CMK (cell line): ENCODE measurements around the gene HSPB6.
"Not testable (repeated sequence)": the region's sequence is repeated elsewhere in the genome, so short reads cannot be mapped to it uniquely, and the experiment has no call there.

ENCODE experiments used
- DNase-seq: peaks from one replicate; pipeline ENCODE4 v3.0.0-alpha.2; 2010; ENCODE audit warnings: low read depth

HSPB6 gene

DNA sequence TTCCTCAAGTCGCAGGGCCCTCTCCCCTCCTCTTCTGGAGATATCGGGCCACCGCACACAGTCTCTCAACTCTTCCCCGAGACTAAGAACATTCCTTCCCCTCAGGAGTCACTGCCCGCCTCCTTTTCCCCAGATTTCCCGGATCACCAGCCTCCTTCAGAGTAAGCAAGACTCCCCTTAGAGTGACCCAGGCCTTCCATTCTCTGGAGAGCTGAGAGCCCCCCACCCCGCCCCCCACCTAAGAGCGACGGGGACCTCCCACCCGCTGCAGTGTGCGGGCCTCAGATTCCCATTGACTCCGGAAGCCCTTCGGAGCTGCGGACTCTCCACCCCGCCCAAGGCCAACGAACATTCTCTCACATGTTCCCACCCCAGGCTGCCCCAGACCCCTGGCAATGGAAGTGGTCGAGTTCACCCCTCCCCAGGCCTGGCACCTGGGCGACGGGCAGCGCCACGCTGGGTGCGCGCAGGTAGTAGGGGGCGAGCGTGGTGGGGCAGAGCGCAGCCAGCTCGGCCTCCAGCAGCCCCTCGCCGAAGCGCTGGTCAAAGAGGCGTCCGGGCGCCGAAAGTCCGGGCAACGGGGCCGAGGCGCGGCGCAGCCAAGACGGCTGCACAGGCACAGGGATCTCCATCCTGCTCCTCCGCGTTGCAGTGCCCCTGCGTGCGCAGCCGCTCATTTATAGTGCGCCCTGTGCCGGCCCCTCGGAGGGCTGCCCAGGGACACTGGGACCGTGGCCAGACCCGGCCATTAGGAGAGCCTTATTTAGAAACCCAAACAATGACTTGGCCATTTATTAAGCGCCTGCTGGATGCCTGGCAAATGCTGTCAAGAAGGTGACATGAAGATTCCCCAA lies at the start of gene HSPB6:
HSPB6 (minus strand) TSS at position 653 of the 854 bp plus-strand sequence; CDS start at position 632, 21 bp downstream.
- DNase-seq = no peak

DNA sequence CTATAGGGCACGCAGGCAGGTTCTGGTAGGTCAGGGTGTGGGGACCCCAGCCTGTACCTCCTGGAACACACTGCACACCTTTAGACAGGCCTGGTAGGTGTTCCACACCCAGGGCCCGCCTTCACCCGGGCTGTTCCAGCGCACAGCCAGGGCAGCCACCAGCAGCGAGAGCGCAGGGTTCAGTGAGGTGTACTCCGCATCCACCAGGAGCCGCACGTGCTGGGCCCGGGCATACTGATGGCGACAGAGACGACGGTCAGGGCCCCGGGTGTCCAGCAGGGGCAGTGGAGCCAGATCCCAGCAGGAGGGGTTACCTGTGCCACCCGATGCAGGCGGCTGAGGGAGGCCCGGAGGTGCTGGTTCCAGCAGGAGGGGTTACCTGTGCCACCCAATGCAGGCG lies 49.8 kb upstream of the HSPB6 start:
- no peak for DNase-seq

DNA sequence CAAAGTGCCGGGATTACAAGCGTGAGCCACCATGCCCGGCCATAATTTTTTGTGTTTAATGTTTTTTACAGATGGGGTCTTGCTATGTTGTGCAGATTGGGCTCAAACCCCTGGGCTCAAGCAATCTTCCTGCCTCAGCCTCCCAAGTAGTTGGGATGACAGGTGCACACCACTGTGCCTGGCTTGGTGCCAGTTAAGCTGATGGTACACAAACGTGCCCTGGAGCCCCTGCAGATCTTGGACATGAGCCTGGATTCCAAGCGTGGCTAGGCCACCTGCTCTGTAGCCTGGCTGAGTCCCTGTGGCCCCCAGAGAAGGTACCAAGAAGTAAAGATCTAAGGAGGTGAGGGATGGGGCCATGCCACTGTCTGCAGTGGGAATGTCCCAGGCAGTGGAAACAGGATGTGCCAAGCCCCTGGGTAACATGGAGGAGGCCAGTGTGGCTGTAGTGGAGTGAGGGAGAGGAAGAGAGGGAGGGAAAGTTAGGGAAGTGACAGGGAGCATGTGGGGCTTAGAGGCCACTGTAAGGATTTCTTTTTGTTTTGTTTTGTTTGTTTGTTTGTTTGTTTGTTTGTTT lies 48.8 kb upstream of the HSPB6 start:
- no peak for DNase-seq

GRCh38 chr19:35801828-35802227 lies 45.0 kb upstream of the HSPB6 start:
- DNase-seq = no peak

DNA sequence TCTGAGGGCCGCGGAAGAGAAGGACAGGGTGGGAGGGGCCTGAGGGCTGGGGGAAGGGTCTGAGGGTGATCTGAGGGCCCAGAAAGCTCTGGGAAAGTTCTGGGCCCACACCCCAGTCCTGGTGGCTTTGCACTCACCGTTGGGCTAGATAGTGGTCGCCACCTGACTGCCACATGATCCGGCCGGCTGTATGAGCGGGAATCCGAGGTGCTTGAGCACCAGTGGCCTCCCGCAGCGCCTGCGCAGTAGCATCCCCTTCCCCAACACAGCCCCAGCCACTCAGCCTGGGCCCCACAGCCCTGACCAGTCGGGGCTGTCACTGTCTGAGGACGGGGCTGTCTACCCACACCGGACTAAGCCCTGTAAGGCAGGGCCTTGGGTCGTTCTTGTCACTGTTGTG lies 40.8 kb upstream of the HSPB6 start:
- DNase-seq = no peak

- no peak for DNase-seq
Measured at GRCh38 chr19:35796645-35797542, 40.1 kb upstream of the HSPB6 start.

DNA sequence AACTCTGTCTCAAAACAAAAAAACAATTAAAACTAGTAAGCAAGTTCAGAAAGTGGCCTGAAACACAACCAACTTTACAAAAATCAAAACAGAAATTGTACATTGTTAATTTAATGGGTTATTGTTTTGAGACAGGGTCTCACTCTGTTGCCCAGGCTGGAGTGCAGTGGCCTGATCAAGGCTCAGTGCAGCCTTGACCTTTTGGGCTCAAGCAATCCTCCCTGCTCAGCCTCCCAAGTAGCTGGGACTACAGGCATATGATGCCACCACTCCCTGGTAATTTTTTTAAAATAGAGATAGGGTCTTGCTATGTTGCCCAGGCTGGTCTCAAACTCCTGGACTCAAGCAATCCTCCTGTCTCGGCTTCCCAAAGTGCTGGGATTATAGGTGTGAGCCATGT lies 38.7 kb upstream of the HSPB6 start:
- DNase-seq = not testable (repeated sequence)

DNA sequence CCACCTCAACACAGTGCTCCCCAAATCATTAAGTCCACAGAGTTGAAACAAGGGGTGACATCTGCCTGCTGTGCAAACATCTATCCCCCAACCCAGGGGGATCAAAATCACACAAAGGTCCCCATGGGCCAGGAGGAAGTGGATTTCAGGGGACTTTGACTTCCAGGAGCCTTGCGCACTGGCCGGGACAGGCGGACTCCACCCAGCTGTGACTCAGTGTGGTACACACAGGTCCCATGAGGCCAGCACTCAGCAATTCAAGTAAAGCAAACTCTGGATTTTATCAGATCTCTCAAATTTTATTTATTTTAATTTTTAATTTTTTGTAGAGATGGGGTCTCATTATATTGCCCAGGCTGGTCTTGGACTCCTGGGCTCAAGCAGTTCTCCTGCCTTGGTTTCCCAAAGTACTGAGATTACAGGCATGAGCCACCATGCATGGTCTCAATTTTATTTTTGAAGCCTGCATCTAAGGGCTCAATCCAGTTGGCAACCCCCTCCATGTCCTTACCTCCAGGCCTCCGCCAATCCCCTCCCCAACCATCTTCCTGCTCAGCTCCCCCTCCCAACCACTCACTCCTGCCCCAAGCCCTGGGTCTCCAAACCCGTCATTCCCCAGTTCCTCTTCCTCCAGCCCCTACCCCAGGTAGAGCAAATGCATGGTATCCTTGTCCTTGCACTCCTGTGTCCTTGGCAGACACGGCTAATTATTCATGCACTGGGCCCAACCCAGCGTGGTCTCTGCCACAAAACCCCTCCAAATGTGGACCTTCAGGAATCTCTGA lies 36.7 kb upstream of the HSPB6 start:
- DNase-seq = no peak

GRCh38 chr19:35792888-35793287 lies 36.1 kb upstream of the HSPB6 start:
- DNase-seq = no peak

GRCh38 chr19:35792312-35792711 lies 35.5 kb upstream of the HSPB6 start:
- no peak for DNase-seq

- no peak for DNase-seq
Measured at GRCh38 chr19:35791814-35792279, 35.0 kb upstream of the HSPB6 start.

DNA sequence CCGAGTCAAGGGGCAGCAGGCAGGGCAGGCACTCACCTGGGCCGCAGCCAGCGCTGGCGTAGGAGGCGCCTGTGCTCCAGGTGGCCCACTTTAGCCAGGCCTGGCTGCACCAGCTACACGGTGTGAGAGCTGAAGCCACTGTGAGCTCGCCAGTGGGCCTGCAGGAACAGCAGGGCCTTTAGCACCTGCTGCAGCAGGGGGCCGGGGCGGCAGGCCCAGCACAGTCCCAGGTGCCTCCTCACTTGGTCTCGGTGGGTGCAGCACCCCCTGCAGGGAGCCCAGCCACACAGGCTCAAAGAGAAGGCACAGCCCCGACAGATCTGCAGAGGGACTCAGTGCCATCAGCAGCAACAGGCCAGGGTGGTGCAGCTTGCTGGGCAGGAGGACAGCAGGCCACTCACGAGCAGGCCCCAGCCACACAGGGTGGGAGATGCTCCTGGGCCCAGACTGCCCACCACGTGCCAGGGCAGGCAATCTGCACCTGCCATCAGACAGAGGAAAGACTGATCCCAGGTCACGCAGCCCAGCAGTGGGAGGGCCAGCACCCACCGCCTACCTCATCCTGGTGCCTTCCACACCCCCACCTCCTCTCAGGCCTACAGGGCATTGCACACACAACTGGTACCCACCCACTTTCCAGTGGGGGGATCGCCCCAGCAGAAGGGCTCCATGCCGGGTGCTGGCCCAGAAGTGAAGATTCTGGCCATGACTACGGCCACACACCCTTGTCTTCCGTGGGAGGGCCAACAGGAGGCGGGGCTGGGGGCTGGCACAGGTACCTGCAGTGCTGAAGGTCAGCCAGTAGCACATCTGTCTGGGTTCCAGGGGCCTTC lies 34.4 kb upstream of the HSPB6 start:
- DNase-seq = no peak

DNA sequence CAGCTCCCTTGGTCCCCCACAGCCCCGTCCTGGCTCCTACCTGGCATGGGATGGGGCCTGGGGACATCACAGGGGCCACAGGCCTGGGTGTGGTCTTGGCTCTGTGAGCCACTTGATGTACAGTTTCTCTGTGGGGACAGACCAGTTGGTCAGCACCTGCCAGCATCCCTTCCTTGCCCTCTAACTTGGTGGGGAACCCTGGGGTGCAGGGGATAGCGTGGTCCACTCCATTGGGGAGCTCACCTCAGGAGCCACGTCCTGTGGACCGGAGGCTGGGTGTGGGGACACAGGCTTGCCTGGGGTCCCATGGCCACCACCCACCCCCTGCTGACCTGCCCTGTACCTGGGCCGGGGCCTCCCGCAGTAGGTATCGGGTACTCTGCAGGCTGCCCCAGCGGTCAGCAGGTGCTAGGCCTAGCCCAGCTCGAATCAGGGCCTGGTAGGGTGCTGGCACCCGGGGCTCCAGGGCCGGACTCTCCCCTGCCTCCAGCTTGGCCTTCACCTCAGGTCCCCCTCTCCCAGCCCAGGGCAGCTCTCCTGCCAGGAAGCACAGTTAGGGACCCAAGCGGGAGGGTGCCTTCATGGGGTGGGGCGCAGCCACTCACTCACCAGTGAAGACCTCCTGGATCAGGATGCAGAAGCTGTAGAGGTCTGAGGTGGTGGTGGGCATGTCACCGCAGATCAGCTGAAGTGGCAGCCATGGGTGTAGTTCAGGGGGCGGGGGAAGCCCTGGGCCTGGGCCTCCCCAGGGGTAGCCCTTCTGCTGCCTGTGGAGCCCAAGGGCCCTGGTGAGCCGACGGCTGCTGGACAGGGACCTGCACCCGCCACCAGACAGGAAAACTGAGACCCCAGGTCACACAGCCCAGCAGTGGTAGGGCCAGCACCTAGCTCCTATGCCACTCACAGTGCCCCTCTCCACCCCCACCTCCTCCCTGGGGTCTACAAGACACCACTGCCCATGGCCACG lies 33.4 kb upstream of the HSPB6 start:
- no peak for DNase-seq

DNA sequence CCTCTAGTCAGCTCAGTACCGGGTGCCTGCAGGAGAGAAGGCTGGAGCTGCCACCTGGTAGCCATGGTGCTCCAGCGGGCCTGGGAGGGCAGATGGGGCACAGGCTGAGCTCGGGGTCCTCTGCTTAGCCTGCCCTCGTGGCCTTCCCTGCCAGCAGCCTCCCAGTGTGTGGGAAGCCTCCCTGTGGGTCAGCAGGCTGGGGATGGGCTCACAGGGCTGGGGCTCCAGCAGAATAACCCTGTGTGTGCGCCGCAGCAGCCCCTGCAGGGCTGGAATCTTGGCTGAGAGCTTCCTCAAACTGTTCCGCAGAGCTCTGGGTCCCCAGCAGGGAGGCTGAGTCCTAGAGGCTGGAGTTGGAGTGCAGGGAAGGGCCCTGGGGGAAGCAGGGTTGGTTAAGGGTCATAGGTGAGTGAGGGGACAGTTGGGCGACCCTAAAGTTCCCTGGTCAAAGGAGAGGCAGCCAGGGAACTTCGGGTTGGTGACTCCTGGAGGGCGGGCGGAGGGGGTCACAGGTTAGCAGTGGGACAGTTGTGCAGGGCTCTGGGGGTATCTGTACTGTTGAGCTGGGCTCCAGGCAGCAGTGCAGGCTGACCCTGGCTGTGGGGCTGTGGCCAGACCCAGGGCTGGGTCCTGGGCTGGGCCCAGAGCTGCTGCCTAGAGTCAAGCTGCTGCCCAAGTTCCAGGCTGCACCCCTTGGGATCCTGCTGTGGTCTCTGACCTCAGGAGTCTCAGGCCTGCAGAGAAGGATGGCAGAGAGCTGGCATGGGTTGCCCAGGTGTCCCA lies 32.6 kb upstream of the HSPB6 start:
- DNase-seq = no peak

- DNase-seq = no peak
Measured at GRCh38 chr19:35788205-35788960, 31.6 kb upstream of the HSPB6 start.

- no peak for DNase-seq
Measured at GRCh38 chr19:35787227-35787799, 30.5 kb upstream of the HSPB6 start.

- no peak for DNase-seq
Measured at GRCh38 chr19:35786299-35787160, 29.7 kb upstream of the HSPB6 start.
